Retinal pigment epithelial cell (primary cell): ENCODE data around the gene PFKP.

Experiments
- DNase-seq: peaks from one replicate; pipeline ENCODE4 v3.0.0-alpha.2; 2010; ENCODE audit warnings: low read depth
- H3K4me3 ChIP-seq: 2 replicates; pipeline ENCODE4 v1.5.1; 2011; ENCODE audit warnings: mild to moderate bottlenecking, low read length, control low read depth, moderate library complexity
- TF ChIP-seq, protein P1 (sequence below): conservative IDR thresholded peaks from 2 replicates; pipeline ENCODE4 v1.5.1; 2011; ENCODE audit warnings: low read depth, low read length, control low read depth, inconsistent platforms

Gene PFKP

DNA sequence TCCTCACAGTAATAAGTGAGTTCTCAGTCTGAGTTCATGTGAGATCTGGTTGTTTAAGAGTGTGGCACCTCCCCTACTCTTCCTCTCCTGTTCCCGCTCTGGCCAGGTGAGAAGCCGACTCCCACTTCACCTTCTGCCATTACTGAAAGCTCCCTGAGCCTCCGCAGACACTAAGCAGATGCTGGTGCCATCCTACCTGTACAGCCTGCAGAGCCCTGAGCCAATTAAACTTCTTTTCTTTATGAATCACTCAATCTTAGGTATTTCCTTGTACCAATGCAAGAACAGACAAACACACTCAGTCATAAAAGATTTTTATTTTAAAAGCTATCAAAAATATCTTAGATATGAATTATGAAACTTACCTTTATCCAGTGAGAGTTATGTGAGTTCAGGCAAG, 39.5 kb upstream of the PFKP start:
- no peak overlapping the region for H3K4me3 ChIP-seq
- TF ChIP-seq, protein P1, sequence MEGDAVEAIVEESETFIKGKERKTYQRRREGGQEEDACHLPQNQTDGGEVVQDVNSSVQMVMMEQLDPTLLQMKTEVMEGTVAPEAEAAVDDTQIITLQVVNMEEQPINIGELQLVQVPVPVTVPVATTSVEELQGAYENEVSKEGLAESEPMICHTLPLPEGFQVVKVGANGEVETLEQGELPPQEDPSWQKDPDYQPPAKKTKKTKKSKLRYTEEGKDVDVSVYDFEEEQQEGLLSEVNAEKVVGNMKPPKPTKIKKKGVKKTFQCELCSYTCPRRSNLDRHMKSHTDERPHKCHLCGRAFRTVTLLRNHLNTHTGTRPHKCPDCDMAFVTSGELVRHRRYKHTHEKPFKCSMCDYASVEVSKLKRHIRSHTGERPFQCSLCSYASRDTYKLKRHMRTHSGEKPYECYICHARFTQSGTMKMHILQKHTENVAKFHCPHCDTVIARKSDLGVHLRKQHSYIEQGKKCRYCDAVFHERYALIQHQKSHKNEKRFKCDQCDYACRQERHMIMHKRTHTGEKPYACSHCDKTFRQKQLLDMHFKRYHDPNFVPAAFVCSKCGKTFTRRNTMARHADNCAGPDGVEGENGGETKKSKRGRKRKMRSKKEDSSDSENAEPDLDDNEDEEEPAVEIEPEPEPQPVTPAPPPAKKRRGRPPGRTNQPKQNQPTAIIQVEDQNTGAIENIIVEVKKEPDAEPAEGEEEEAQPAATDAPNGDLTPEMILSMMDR, result no peak
- DNase-seq, result no peak

- no peak overlapping the region for H3K4me3 ChIP-seq
- DNase-seq, result no peak
- TF ChIP-seq, protein P1, result no peak
Observed at GRCh38 chr10:3028441-3028840, 38.9 kb upstream of the PFKP start.

- H3K4me3 ChIP-seq, result no peak overlapping the region
- TF ChIP-seq, protein P1, result no peak
- no peak for DNase-seq
Observed at GRCh38 chr10:3030765-3031164, 36.6 kb upstream of the PFKP start.

DNA sequence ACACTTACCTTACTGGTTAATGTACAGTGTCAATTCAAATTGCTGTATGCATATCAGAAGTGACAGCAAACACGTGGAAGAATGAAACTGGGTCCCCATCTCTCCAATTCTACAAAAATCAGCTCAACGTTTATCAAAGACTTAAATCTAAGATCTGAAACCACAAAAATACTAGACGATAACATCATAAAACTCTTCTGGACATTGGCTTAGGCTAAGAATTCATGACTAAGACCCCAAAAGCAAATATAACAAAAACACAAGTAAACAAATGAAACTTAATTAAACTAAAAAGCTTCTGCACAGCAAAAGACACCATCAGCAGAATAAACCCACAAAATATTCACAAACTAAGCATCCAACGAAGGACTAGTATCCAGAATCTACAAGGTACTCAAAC, 35.9 kb upstream of the PFKP start:
- no peak for DNase-seq
- TF ChIP-seq, protein P1, result no peak
- no peak overlapping the region for H3K4me3 ChIP-seq

GRCh38 chr10:3033925-3034324, 33.4 kb upstream of the PFKP start:
- TF ChIP-seq, protein P1, result no peak
- no peak for DNase-seq
- no peak overlapping the region for H3K4me3 ChIP-seq

DNA sequence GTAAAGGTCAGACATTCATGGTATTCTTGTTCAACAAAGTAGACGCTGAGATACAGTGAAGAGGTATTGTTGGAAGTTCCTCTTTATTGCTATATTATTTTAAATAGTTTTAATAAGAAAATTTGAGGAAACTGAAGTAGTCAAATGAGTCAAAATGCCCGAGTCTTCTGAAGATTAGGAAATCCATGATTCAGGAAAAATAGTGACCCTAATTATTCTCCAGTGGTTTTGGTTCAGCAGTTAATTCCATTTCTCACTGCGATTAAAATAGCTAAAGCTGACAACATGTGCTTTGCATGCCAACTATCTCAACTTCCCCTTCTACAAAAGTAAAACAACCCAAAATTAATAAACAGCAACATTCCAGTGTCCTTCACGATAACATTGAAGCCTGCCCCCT, 32.7 kb upstream of the PFKP start:
- DNase-seq, result no peak
- H3K4me3 ChIP-seq, result no peak overlapping the region
- TF ChIP-seq, protein P1, result no peak

GRCh38 chr10:3036155-3037021, 31.0 kb upstream of the PFKP start:
- TF ChIP-seq, protein P1, result no peak
- H3K4me3 ChIP-seq, result no peak overlapping the region
- no peak for DNase-seq
